ENCODE results near the gene FGFRL1. TPM values are rescaled to one million over a fixed set of nuclear protein-coding genes. Genes with fewer than 3 reads are reported as not detected.
"Not testable (repeated sequence)": the region's sequence is repeated elsewhere in the genome, so short reads cannot be mapped to it uniquely, and the experiment has no call there.

FGFRL1 gene
- total RNA-seq, 4 donors from 2014 or later, result 11.7 to 15.9 (median 14.2) TPM

GRCh38 chr4:1043651-1044468 lies 32.4 kb downstream of the FGFRL1 start:
- WGBS, 2 donors (ENCODE audit: low coverage in 1 of 2), result 30% methylated on average over 36 of the region's 36 CpGs; no CpG with 5 or more reads in 1 of the 2 donors
- no peaks in the 10 kb centered on the region for H3K9me3 ChIP-seq
- intact Hi-C loops (cut with DNase I; ENCODE audit: low total_unique reads), result no loop called here
- peak; percentile 76 for DNase-seq
- H3K4me3 ChIP-seq, result no peak overlapping the region
- peaks cover 3 to 59% (median 40%) of the 10 kb centered on the region in 4 donors for H3K4me1 ChIP-seq
- H3K27ac ChIP-seq, result peak overlapping the region; percentile 12 to 63 (median 28)
- no peak for TF ChIP-seq POLR2A (IDR thresholded peaks at IDR 0.05)
- TF ChIP-seq POLR2AphosphoS5 (IDR thresholded peaks at IDR 0.05), result peak; percentile 68 to 78 (median 70)
- in situ Hi-C loops (cut with MboI; ENCODE audit: low pct_ligation_motif_present in 1 of 4, low pct_unique_long_range_greater_than_20kb in 1 of 4, low sequenced_read_pairs in 3 of 4), result no loop called here
- peaks cover 33% of the 10 kb centered on the region for H3K27me3 ChIP-seq
- no peaks in the 10 kb centered on the region for H3K36me3 ChIP-seq

GRCh38 chr4:1044469-1045192 lies 33.2 kb downstream of the FGFRL1 start:
- 89% methylated on average over 10 of the region's 12 CpGs; no CpG with 5 or more reads in 1 of the 2 donors for WGBS, 2 donors (ENCODE audit: low coverage in 1 of 2)
- Histone ChIP-seq H3K9me3 (no peaks in the 10 kb centered on the region), H3K27ac (peak overlapping the region in 3 of 4 donors; percentile 12 to 63 (median 18))

GRCh38 chr4:1045193-1045594 lies 33.8 kb downstream of the FGFRL1 start:
- intact Hi-C loops (cut with DNase I; ENCODE audit: low total_unique reads) (no loop called here), in situ Hi-C loops (cut with MboI; ENCODE audit: low pct_ligation_motif_present in 1 of 4, low pct_unique_long_range_greater_than_20kb in 1 of 4, low sequenced_read_pairs in 3 of 4) (no loop called here)
- WGBS, 2 donors (ENCODE audit: low coverage in 1 of 2), result 56% methylated on average over 10 of the region's 14 CpGs; no CpG with 5 or more reads in 1 of the 2 donors
- no peak for DNase-seq
- no peaks in the 10 kb centered on the region for H3K36me3 ChIP-seq
- TF ChIP-seq EP300 (IDR thresholded peaks at IDR 0.05; ENCODE audit: low read depth) (no peak), CTCF (IDR thresholded peaks at IDR 0.05) (no peak)
- no peak overlapping the region for H3K4me3 ChIP-seq
- no peaks in the 10 kb centered on the region for H3K9me3 ChIP-seq
- H3K4me1 ChIP-seq, result peaks cover 3 to 48% (median 40%) of the 10 kb centered on the region in 4 donors
- no peak overlapping the region for H3K27ac ChIP-seq
- peaks cover 40% of the 10 kb centered on the region for H3K27me3 ChIP-seq

More at GRCh38 chr4:1044469-1045192, 33.2 kb downstream of the FGFRL1 start:
- Histone ChIP-seq H3K36me3 (no peaks in the 10 kb centered on the region), H3K27me3 (peaks cover 36% of the 10 kb centered on the region), H3K4me3 (no peak overlapping the region), H3K4me1 (peaks cover 3 to 53% (median 40%) of the 10 kb centered on the region in 4 donors)
- intact Hi-C loops (cut with DNase I; ENCODE audit: low total_unique reads), result no loop called here
- in situ Hi-C loops (cut with MboI; ENCODE audit: low pct_ligation_motif_present in 1 of 4, low pct_unique_long_range_greater_than_20kb in 1 of 4, low sequenced_read_pairs in 3 of 4), result no loop called here
- TF ChIP-seq POLR2A (IDR thresholded peaks at IDR 0.05), result no peak
- no peak for TF ChIP-seq EP300 (IDR thresholded peaks at IDR 0.05; ENCODE audit: low read depth)
- TF ChIP-seq POLR2AphosphoS5 (IDR thresholded peaks at IDR 0.05), result no peak
- TF ChIP-seq CTCF (IDR thresholded peaks at IDR 0.05), result no peak
- DNase-seq, result no peak

GRCh38 chr4:1045595-1046201 lies 34.3 kb downstream of the FGFRL1 start:
- no peak for DNase-seq
- Histone ChIP-seq H3K36me3 (no peaks in the 10 kb centered on the region), H3K27ac (no peak overlapping the region), H3K27me3 (peaks cover 45% of the 10 kb centered on the region), H3K4me1 (peaks cover 3 to 48% (median 40%) of the 10 kb centered on the region in 4 donors), H3K9me3 (no peaks in the 10 kb centered on the region), H3K4me3 (no peak overlapping the region)
- in situ Hi-C loops (cut with MboI; ENCODE audit: low pct_ligation_motif_present in 1 of 4, low pct_unique_long_range_greater_than_20kb in 1 of 4, low sequenced_read_pairs in 3 of 4) (no loop called here), intact Hi-C loops (cut with DNase I; ENCODE audit: low total_unique reads) (no loop called here)
- no peak for TF ChIP-seq EP300 (IDR thresholded peaks at IDR 0.05; ENCODE audit: low read depth)
- TF ChIP-seq POLR2AphosphoS5 (IDR thresholded peaks at IDR 0.05), result no peak
- no peak for TF ChIP-seq POLR2A (IDR thresholded peaks at IDR 0.05)
- WGBS, 2 donors (ENCODE audit: low coverage in 1 of 2), result 76% methylated on average over 30 of the region's 36 CpGs; no CpG with 5 or more reads in 1 of the 2 donors

- H3K36me3 ChIP-seq; intact Hi-C loops (cut with DNase I; ENCODE audit: low total_unique reads); in situ Hi-C loops (cut with MboI; ENCODE audit: low pct_ligation_motif_present in 1 of 4, low pct_unique_long_range_greater_than_20kb in 1 of 4, low sequenced_read_pairs in 3 of 4); H3K9me3 ChIP-seq: not testable (repeated sequence)
- H3K27ac ChIP-seq, result peak overlapping the region; percentile 16 to 67 (median 51)
- peak; percentile 79 for DNase-seq
- H3K27me3 ChIP-seq, result peaks cover 48% of the 10 kb centered on the region
- H3K4me1 ChIP-seq, result peaks cover 3 to 42% (median 34%) of the 10 kb centered on the region in 4 donors
- peak overlapping the region in 2 of 4 donors; percentile 16 to 34 for H3K4me3 ChIP-seq
- 17 to 35% methylated on average over 13 to 29 of the region's 29 CpGs for WGBS, 2 donors (ENCODE audit: low coverage in 1 of 2)
Measured at GRCh38 chr4:1046581-1047011, 35.2 kb downstream of the FGFRL1 start.
